ENCODE results near the gene JAKMIP1. TPM values are rescaled to one million over a fixed set of nuclear protein-coding genes. Genes with fewer than 3 reads are reported as not detected.

JAKMIP1 gene
- total RNA-seq, 4 donors from 2014 or later: 1.2 to 6.6 TPM; not detected in 2

GRCh38 chr4:6172927-6173200 is 27.5 kb downstream of the JAKMIP1 start:
- no peak overlapping the region for H3K4me3 ChIP-seq
- TF ChIP-seq POLR2A (IDR thresholded peaks at IDR 0.05) (no peak), CTCF (IDR thresholded peaks at IDR 0.05) (no peak)

GRCh38 chr4:6172093-6172926 is 28.0 kb downstream of the JAKMIP1 start:
- Histone ChIP-seq H3K27ac (no peak overlapping the region), H3K9me3 (no peaks in the 10 kb centered on the region), H3K4me3 (no peak overlapping the region), H3K27me3 (no peaks in the 10 kb centered on the region), H3K4me1 (no peaks in the 10 kb centered on the region), H3K36me3 (no peaks in the 10 kb centered on the region)
- DNase-seq: no peak
- TF ChIP-seq POLR2A (IDR thresholded peaks at IDR 0.05) (no peak), CTCF (IDR thresholded peaks at IDR 0.05) (no peak)

More at GRCh38 chr4:6172927-6173200, 27.5 kb downstream of the JAKMIP1 start:
- no peaks in the 10 kb centered on the region for H3K9me3 ChIP-seq
- H3K27me3 ChIP-seq: no peaks in the 10 kb centered on the region
- H3K27ac ChIP-seq: no peak overlapping the region
- DNase-seq: no peak
- H3K36me3 ChIP-seq: no peaks in the 10 kb centered on the region
- no peaks in the 10 kb centered on the region for H3K4me1 ChIP-seq

GRCh38 chr4:6169239-6169638 is 31.1 kb downstream of the JAKMIP1 start:
- Histone ChIP-seq H3K36me3 (no peaks in the 10 kb centered on the region), H3K9me3 (no peaks in the 10 kb centered on the region), H3K27ac (no peak overlapping the region), H3K4me1 (no peaks in the 10 kb centered on the region), H3K4me3 (no peak overlapping the region), H3K27me3 (no peaks in the 10 kb centered on the region)
- TF ChIP-seq POLR2A (IDR thresholded peaks at IDR 0.05) (no peak), CTCF (IDR thresholded peaks at IDR 0.05) (no peak)
- no peak for DNase-seq

- TF ChIP-seq POLR2A (IDR thresholded peaks at IDR 0.05) (no peak), CTCF (IDR thresholded peaks at IDR 0.05) (no peak)
- no peak overlapping the region for H3K27ac ChIP-seq
- no peak overlapping the region for H3K4me3 ChIP-seq
- H3K27me3 ChIP-seq: no peaks in the 10 kb centered on the region
- DNase-seq: no peak
- no peaks in the 10 kb centered on the region for H3K4me1 ChIP-seq
- H3K9me3 ChIP-seq: no peaks in the 10 kb centered on the region
- no peaks in the 10 kb centered on the region for H3K36me3 ChIP-seq
Observed at GRCh38 chr4:6165766-6166165, 34.6 kb downstream of the JAKMIP1 start.

- Histone ChIP-seq H3K27ac (no peak overlapping the region), H3K27me3 (no peaks in the 10 kb centered on the region), H3K36me3 (no peaks in the 10 kb centered on the region), H3K9me3 (no peaks in the 10 kb centered on the region), H3K4me3 (no peak overlapping the region), H3K4me1 (no peaks in the 10 kb centered on the region)
- no peak for TF ChIP-seq POLR2A (IDR thresholded peaks at IDR 0.05)
- no peak for TF ChIP-seq CTCF (IDR thresholded peaks at IDR 0.05)
- DNase-seq: no peak
Observed at GRCh38 chr4:6162885-6163284, 37.5 kb downstream of the JAKMIP1 start.
